ENCODE results near the gene GNAS-AS1.

DNA sequence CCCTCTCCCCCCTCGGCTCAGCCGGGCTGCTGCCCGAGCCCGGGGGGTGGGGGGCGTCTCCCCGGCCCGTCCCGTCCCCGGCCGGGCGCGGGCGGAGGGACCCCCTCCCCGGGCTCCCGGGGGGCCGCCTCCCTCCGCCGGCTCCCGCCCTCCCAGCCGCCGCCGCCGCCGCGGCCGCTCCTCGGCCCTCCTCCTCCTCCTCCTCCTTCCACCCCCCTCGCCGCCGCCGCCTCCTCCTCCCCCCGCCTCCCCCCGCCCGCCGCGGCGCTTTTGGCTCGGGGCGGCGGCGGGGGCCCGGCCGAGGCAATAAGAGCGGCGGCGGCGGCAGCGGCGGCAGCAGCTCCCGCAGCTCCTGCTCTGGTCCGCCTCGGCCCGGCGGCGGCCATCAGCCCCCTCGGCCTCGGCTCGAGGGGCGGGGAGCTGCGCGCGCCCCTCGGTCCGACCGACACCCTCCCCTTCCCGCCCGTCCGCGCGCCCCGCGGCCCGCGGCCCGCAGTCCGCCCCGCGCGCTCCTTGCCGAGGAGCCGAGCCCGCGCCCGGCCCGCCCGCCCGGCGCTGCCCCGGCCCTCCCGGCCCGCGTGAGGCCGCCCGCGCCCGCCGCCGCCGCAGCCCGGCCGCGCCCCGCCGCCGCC lies 40.5 kb upstream of the GNAS-AS1 start:
- TF ChIP-seq, protein P1, sequence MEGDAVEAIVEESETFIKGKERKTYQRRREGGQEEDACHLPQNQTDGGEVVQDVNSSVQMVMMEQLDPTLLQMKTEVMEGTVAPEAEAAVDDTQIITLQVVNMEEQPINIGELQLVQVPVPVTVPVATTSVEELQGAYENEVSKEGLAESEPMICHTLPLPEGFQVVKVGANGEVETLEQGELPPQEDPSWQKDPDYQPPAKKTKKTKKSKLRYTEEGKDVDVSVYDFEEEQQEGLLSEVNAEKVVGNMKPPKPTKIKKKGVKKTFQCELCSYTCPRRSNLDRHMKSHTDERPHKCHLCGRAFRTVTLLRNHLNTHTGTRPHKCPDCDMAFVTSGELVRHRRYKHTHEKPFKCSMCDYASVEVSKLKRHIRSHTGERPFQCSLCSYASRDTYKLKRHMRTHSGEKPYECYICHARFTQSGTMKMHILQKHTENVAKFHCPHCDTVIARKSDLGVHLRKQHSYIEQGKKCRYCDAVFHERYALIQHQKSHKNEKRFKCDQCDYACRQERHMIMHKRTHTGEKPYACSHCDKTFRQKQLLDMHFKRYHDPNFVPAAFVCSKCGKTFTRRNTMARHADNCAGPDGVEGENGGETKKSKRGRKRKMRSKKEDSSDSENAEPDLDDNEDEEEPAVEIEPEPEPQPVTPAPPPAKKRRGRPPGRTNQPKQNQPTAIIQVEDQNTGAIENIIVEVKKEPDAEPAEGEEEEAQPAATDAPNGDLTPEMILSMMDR (IDR thresholded peaks at IDR 0.05) = no peak
- peak; percentile 92 to 94 for TF ChIP-seq POLR2A (IDR thresholded peaks at IDR 0.05)

All from adrenal gland (tissue), 5 donors.